ENCODE results near the gene SLC2A10. TPM values are rescaled to one million over a fixed set of nuclear protein-coding genes. Genes with fewer than 3 reads are reported as not detected.

SLC2A10 gene
- total and polyA plus RNA-seq, 2 experiments from 2014 or later: 4.9 to 14.6 TPM

- no peaks in the 10 kb centered on the region for H3K27me3 ChIP-seq (ENCODE audit: insufficient read depth)
- Mint-ChIP-seq H3K36me3 (ENCODE audit: low read depth) (peaks cover 36% of the 10 kb centered on the region), H3K4me3 (no peak overlapping the region), H3K27me3 (ENCODE audit: insufficient read depth, low read depth, poor library complexity) (peaks cover 7% of the 10 kb centered on the region), H3K9me3 (peaks cover 3% of the 10 kb centered on the region; the same call in 2 of the 3 replicates), H3K27ac (no peak overlapping the region), H3K4me1 (peaks cover 40% of the 10 kb centered on the region)
- no peaks in the 10 kb centered on the region for H3K9me2 ChIP-seq (ENCODE audit: insufficient read depth)
- H3F3A ChIP-seq (replicated peaks; ENCODE audit: low read depth): peaks cover 4% of the 10 kb centered on the region; the same call in 1 of the 2 replicates
- ATAC-seq (no peak), DNase-seq (ENCODE audit: low spot score) (no peak)
- peaks cover 34% of the 10 kb centered on the region for H3K79me2 ChIP-seq (replicated peaks; ENCODE audit: insufficient read depth)
- 0 out of 2 replicates have a peak, but pooled peaks cover 9% of the 10 kb centered on the region for H4K20me1 ChIP-seq (replicated peaks; ENCODE audit: insufficient read depth)
- H3K36me3 ChIP-seq (ENCODE audit: insufficient read depth): peaks cover 5% of the 10 kb centered on the region
- peaks cover 24% of the 10 kb centered on the region; the same call in 1 of the 2 replicates for H3K4me1 ChIP-seq (ENCODE audit: insufficient read depth)
- H3K4me2 ChIP-seq: no peak overlapping the region
- no peak overlapping the region for H3K4me3 ChIP-seq
- TF ChIP-seq JUNB (IDR thresholded peaks at IDR 0.05; ENCODE audit: unreplicated experiment): no peak
- no peak for TF ChIP-seq NANOG (IDR thresholded peaks at IDR 0.05; ENCODE audit: borderline replicate concordance)
- TF ChIP-seq EZH2phosphoT487 (IDR thresholded peaks at IDR 0.05; ENCODE audit: unreplicated experiment): no peak
- no peak for TF ChIP-seq ZNF462 (CRISPR knock-in tag; IDR thresholded peaks at IDR 0.05)
- no peak for TF ChIP-seq EZH2 (IDR thresholded peaks at IDR 0.05; ENCODE audit: low read depth, unreplicated experiment)
- TF ChIP-seq, protein P1, sequence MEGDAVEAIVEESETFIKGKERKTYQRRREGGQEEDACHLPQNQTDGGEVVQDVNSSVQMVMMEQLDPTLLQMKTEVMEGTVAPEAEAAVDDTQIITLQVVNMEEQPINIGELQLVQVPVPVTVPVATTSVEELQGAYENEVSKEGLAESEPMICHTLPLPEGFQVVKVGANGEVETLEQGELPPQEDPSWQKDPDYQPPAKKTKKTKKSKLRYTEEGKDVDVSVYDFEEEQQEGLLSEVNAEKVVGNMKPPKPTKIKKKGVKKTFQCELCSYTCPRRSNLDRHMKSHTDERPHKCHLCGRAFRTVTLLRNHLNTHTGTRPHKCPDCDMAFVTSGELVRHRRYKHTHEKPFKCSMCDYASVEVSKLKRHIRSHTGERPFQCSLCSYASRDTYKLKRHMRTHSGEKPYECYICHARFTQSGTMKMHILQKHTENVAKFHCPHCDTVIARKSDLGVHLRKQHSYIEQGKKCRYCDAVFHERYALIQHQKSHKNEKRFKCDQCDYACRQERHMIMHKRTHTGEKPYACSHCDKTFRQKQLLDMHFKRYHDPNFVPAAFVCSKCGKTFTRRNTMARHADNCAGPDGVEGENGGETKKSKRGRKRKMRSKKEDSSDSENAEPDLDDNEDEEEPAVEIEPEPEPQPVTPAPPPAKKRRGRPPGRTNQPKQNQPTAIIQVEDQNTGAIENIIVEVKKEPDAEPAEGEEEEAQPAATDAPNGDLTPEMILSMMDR (conservative IDR thresholded peaks at IDR 0.05; ENCODE audit: low read depth in 2 of 2): no peak
- no peak for TF ChIP-seq CREB1 (CRISPR knock-in tag; IDR thresholded peaks at IDR 0.05; ENCODE audit: low read depth)
- no peak for TF ChIP-seq STAT1 (IDR thresholded peaks at IDR 0.05; ENCODE audit: unreplicated experiment)
- TF ChIP-seq, protein P2, sequence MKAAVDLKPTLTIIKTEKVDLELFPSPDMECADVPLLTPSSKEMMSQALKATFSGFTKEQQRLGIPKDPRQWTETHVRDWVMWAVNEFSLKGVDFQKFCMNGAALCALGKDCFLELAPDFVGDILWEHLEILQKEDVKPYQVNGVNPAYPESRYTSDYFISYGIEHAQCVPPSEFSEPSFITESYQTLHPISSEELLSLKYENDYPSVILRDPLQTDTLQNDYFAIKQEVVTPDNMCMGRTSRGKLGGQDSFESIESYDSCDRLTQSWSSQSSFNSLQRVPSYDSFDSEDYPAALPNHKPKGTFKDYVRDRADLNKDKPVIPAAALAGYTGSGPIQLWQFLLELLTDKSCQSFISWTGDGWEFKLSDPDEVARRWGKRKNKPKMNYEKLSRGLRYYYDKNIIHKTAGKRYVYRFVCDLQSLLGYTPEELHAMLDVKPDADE (IDR thresholded peaks at IDR 0.05): no peak
- TF ChIP-seq POLR2AphosphoS5 (IDR thresholded peaks at IDR 0.05; ENCODE audit: low read depth): no peak
- H2AFZ ChIP-seq: no peak overlapping the region
- H3K27ac ChIP-seq (ENCODE audit: low read depth): no peak overlapping the region
Observed at GRCh38 chr20:46680684-46681031, 28.8 kb upstream of the SLC2A10 start.

Measured in GM23338 (cell line).